NCI-H446 (cell line): ENCODE results near the gene KRT14.
A peak's percentile ranks its signal among the peaks of the same experiment; 100 is the strongest.
"Not testable (repeated sequence)": the region's sequence is repeated elsewhere in the genome, so short reads cannot be mapped to it uniquely, and the experiment has no call there.

Source experiments
- DNase-seq, 2 experiments: peaks; one replicate each; lab custom pipeline; 2025; lab: John Stamatoyannopoulos, UW

Gene KRT14

GRCh38 chr17:41579484-41580243 lies 7.0 kb downstream of the KRT14 start:
- peak; percentile 18 to 55 for DNase-seq

- no peak for DNase-seq
These were observed 7.7 kb downstream of the KRT14 start for GRCh38 chr17:41578971-41579370.

- no peak for DNase-seq
These were observed 8.2 kb downstream of the KRT14 start for GRCh38 chr17:41578538-41578937.

GRCh38 chr17:41576740-41577139 lies 10.0 kb downstream of the KRT14 start:
- not testable (repeated sequence) for DNase-seq

DNA sequence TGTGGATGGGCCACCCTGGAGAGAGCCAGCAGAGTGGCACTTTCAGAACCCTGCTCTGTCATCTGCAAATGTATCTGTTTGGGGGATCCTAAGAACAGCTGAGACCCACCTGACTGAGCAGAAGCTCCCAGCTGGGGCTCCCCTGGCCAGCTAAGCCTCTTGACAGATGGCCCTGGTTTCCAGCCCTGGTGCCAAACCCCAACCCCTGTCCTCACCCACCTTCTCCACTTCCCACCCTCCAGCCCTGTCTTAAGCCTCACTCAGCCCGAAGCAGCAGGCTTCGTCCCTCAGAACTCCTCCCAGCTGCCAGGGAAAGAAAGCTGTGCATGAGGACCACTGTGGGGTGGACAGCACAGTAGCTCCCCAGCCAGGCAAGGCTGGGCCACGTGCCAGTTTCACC lies 11.4 kb downstream of the KRT14 start:
- DNase-seq: no peak

DNA sequence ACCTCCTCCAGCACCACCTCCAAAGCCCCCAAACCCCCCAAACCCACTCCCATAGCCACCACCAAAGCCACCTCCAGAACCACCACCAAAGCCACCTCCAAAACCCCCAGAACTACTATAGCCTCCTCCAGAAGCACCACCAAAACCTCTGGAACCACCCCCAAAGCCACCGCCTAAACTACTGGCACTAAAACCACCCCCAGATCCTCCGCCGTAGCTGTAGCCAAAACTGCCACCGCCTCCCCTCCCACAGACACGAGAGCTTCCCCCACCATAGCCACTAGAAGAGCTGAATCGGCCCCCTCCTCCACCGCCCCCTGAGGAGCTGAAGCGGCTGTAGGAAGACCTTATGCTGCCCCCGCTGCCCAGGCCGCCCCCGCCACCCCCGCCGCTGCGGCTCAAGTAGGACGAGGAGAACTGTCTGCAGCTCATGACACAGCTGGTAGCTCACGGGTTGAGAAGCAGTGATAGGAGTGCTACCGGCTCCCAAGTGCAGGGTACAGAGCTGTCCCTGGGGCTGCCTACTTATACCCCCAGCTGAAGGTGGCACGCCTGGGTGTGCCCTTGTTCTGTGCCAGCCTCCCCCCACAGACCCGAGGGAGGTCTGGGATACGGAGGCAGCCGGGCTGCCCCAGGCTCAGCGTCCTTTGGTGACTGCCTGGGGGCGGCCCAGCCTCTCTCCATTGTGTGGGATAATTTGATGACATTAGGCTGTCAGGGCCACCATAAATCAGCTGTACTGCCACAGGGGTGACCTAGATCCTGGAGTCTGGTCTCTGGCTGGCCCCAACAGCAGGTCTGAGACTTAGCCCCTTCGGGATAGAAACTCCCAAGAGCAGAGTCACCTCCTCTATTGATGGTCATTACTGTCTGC lies 14.9 kb downstream of the KRT14 start, which contains the start of gene KRT9:
Gene KRT9 (minus strand): TSS at position 499 of the 874 bp plus-strand sequence. CDS start 67 bp downstream, at position 432.
- no peak for DNase-seq

- DNase-seq: no peak
These were observed 19.4 kb downstream of the KRT14 start for GRCh38 chr17:41567317-41567716.

DNA sequence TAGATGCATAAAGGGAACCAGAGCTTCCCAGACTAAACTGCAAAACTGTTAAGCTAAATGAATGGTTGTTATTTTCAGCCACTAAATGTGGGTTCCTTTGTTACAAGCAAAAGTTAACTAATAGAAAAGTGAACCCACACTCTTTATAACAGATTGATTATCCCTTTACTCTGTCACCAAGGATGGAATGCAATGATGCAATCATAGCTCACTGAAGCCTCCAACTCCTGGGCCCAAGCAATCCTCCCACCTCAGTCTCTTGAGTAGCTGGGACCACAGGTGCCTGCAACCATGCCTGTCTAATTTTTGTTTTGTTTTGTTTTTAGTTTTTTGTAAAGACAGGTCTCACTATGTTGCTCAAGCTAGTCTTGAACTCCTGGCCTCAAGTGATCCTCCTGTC lies 21.4 kb downstream of the KRT14 start:
- no peak for DNase-seq

DNA sequence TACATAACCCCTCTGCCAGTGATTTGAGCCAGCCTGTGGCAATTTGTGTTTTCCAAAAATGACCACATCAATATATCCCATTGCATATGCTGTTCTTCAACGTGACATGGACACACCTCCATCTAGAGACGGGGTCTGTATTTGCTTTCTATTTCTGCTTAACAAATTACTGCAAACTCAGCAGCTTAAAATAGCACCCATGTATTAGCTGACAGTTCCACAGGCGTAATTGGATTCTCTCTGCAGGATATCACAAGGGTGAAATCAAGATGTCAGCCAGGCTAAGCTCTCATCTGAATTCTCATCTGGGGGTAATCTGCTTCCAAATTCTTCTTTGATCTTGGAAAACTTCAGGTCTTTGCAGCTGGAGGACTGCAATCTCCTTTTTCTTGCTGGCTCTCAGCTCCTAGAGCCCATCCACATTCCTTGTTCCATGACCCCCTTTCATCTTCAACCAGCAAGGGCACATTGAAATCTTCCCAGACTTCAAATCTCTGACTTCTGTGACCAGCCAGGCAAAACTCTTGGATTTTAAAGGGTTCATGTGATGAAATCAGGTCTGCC lies 23.0 kb downstream of the KRT14 start:
- no peak for DNase-seq

GRCh38 chr17:41561554-41561953 lies 25.1 kb downstream of the KRT14 start:
- no peak for DNase-seq

- no peak for DNase-seq
These were observed 27.1 kb downstream of the KRT14 start for GRCh38 chr17:41559548-41559947.

DNA sequence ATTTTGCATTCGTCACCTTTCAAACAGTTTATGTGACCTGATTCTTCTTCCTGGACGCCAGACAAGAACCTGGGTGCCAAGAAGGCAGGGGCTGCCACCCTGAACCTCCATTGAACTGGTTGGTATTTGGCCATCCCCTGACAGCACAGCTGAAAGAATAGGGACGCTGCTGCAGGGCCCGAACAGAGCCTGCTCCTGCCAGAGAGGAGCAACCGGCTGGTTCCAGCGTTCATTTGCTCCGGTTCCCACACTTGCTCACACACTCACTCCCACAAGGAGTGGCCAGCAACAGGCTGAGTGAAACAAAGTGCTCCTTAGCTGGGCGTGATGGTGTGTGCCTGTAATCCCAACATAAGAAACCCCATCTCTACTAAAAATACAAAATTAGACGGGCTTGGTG lies 29.8 kb downstream of the KRT14 start:
- DNase-seq: no peak

DNA sequence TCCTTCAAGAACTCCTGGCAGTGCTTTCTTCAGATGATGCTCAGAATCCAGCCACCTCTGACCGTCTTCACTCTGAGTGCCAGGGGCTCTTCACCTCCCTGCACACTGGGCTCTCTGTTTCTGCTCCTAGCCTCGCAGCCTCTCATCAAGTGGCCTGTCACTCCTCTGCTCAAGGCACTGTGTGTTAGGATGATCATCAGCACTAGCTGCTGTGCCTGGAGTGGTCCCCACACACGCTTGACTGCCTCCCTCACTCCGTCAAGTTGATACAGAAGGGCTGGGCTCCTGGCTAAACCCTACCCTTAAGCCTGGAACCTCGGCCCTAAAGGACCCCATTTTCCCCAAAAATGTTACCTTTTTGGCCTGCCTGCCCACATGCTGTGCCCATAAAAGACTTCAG lies 30.4 kb downstream of the KRT14 start:
- DNase-seq: no peak

DNA sequence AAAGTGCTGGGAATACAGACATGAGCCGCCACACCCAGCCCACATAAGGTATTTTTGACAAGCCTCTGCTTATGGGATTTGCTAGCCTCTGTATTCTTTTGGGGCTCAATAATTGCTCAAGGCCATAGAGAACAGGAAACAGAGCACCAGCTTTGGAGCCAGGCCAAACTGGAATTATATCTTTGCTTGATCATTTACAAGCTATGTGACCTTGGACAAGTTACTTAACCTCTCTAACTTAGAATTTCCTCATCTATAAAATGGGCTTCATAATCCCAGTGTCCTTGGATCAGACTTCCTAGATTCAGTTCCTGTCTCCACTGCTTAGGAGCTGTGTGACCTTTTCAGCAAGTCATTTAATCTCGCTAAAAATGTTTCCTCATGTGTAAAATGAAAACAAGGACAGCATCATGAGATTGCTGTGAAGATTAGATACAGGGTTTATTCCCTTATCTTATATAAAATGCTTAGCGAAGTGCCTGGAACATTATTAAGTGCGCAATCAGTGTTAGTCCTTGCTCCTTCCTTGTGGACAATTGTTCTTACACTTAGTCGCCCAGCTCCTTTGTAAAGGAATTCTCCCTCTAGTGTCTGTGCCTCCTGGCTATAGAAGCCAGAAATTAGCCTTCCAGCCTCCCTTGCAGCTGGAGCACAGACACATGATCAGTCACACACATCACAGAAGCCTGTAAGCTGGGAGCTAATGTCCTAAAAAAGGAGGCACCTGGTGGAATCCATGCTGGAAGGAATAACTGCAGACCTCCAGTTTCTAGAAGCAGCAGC lies 31.4 kb downstream of the KRT14 start:
- no peak for DNase-seq

- DNase-seq: no peak
These were observed 32.6 kb downstream of the KRT14 start for GRCh38 chr17:41553987-41554680.

DNA sequence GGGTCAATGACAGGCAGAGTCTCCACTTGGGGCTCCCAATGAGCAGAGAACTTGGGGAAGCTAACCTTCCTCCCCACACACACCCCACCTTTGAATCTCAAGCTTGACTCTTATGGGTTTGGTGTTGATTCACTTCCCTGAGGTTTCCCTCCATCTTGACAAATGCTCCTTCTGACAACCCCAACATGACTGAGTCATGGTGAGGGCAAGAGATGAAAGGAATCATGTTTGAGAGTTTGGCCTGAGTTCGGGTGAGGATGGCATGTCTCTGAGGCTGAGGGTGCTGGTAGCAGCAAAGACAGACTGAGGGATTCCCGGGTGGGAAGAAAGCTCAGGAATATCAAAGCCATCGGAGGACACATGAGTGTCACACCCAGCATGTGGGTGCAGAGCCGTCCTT lies 33.5 kb downstream of the KRT14 start:
- DNase-seq: no peak

DNA sequence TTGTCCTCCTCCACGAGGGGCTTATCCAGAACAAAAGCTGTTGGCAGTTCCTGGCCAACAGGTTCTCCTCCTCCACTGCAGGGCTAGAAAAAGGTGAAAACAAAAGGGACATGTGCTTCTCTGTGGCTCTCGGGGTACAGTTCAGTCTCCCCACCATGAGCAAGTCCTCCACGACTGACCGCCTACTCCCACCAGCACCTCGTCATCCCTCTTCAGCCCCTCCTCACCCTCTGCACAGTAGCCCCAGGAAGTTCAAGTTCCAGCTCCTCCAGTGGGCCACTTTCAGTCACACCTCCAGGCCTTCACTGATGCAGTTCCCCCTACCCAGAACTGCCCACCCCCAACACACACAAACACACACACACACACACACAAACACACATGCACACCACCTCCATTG lies 34.2 kb downstream of the KRT14 start:
- DNase-seq: no peak

- DNase-seq: no peak
These were observed 35.3 kb downstream of the KRT14 start for GRCh38 chr17:41551365-41551764.

DNA sequence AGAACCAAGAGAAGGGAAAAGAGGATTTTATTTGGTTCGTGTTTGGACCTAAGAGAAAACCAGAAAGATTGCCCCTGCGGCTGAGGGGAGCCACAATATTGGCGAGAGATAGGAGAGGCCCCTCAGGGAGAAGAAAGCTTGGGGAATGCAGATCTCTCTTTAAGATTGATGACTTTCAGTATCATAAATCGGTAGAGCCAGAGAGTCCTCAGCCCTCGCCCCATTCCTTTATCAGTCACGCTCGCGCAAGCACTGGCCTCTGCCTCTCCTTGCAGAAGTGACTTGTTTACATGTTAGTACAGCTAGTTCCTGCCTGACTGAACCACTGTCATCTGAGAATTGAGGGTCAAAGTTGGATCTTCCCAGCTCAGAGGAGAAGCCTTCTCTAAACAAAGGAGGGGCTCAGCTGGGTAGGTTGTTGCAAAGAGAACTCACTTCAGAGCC lies 37.1 kb downstream of the KRT14 start:
- no peak for DNase-seq

- peak; percentile 43 to 78 for DNase-seq
These were observed 37.7 kb downstream of the KRT14 start for GRCh38 chr17:41548844-41549595.
